HepG2 (cell line): ENCODE data around the gene SCAPER. TPM values are rescaled to one million over a fixed set of nuclear protein-coding genes. Genes with fewer than 3 reads are reported as not detected.

Source experiments
- ATAC-seq: fragments of 200-7000 bp; cut with Tn5 transposase; 3 replicates; pipeline ENCODE4 v1.9.1; 2020; ENCODE audit warnings: mild to moderate bottlenecking, moderate library complexity
- BruUV-seq: library from RNA; stranded (reverse); fragments of 400-500 nt; replicated peaks from 2 replicates; lab custom pipeline; 2021; lab: Mats Ljungman, UMichigan
- CTCF ChIA-PET: fragments of 300-600 bp; formaldehyde crosslinking; extraction: SDS; loops from one replicate; lab custom pipeline; 2021; ENCODE audit warnings: low total read pairs, inconsistent platforms, low intra/inter-chr PET ratio; lab: Yijun Ruan, JAX
- POLR2A ChIA-PET: fragments of 350-600 bp; sonication (Branson Sonifier 250); formaldehyde crosslinking; loops from one replicate; lab custom pipeline; 2020; ENCODE audit warnings: antibody characterized with exemption, inconsistent platforms; lab: Yijun Ruan, JAX
- DNase-seq: peaks from one replicate; pipeline ENCODE4 v3.0.0-alpha.2; 2015; ENCODE audit warnings: low spot score
- FAIRE-seq: peaks from 3 replicates; lab custom pipeline; 2011; peaks lifted over from hg19 to GRCh38; lab: Jason Lieb, UNC
- H2AFZ ChIP-seq: one replicate; pipeline ENCODE4 v1.6.1; 2011; ENCODE audit warnings: low read length, inconsistent platforms
- H3K27ac ChIP-seq: fragments of 300-600 bp; 3 replicates; pipeline ENCODE4 v1.8.0; 2011; ENCODE audit warnings: mixed run types, mild to moderate bottlenecking, mixed read lengths, low read length, inconsistent platforms; ENCODE audit not compliant: insufficient read depth; ENCODE audit errors: extremely low read length
- H3K27me3 ChIP-seq, 2 experiments: fragments of 200-600 bp in 1 of 2; 2 replicates in 1 of 2; 3 replicates in 1 of 2; pipeline versions ENCODE4 v1.6.0 to v1.8.0; 2011; ENCODE audit warnings: low read length in 2 of 2, mild to moderate bottlenecking in 2 of 2, moderate library complexity in 2 of 2, inconsistent platforms in 1 of 2; ENCODE audit not compliant: insufficient read depth in 2 of 2, control insufficient read depth in 1 of 2
- H3K36me3 ChIP-seq, 2 experiments: fragments of 200-600 bp in 1 of 2; replicated peaks in 1 of 2; 2 replicates in 1 of 2; 3 replicates in 1 of 2; pipeline versions ENCODE4 v1.5.1 to v1.8.0; 2011; ENCODE audit warnings: low read length in 2 of 2, inconsistent platforms in 1 of 2; ENCODE audit not compliant: insufficient read depth in 2 of 2, control insufficient read depth in 1 of 2
- H3K4me1 ChIP-seq: 2 replicates; pipeline ENCODE4 v1.5.1; 2012; ENCODE audit warnings: low read length, inconsistent platforms; ENCODE audit not compliant: insufficient read depth
- H3K4me2 ChIP-seq: 2 replicates; pipeline ENCODE4 v1.6.0; 2011; ENCODE audit warnings: low read depth, low read length, inconsistent platforms
- H3K4me3 ChIP-seq, 3 experiments: fragments of 200-600 bp in 1 of 3; sonication (generic), shearing (Covaris generic) in 1 of 3; replicated peaks in 1 of 3; 2 replicates each; pipeline ENCODE4 v1.5.1; 2011 to 2016; ENCODE audit warnings: low read length in 3 of 3, inconsistent platforms in 2 of 3, low read depth in 2 of 3, mild to moderate bottlenecking in 2 of 3, control low read depth in 1 of 3, mixed read lengths in 1 of 3; ENCODE audit not compliant: insufficient read depth in 1 of 3
- H3K79me2 ChIP-seq: one replicate; pipeline ENCODE4 v1.6.1; 2011; ENCODE audit warnings: low read length, inconsistent platforms; ENCODE audit not compliant: insufficient read depth
- H3K9ac ChIP-seq: 2 replicates; pipeline ENCODE4 v1.6.0; 2011; ENCODE audit warnings: mild to moderate bottlenecking, low read depth, low read length, inconsistent platforms; ENCODE audit not compliant: insufficient read depth
- H3K9me3 ChIP-seq: 2 replicates; pipeline ENCODE4 v1.5.1; 2012; ENCODE audit warnings: mild to moderate bottlenecking, low read length
- H4K20me1 ChIP-seq: 2 replicates; pipeline ENCODE4 v1.6.0; 2011; ENCODE audit warnings: inconsistent platforms, mild to moderate bottlenecking, low read length, moderate library complexity; ENCODE audit not compliant: insufficient read depth
- ASH2L ChIP-seq: fragments of 300-600, 200-600 bp; sonication (generic); IDR thresholded peaks from 2 replicates; pipeline ENCODE4 v1.7.0; 2017; ENCODE audit warnings: low read depth, mild to moderate bottlenecking, moderate library complexity, mixed read lengths, low read length; ENCODE audit not compliant: insufficient read length
- CTCF ChIP-seq: sonication (generic); formaldehyde crosslinking; IDR thresholded peaks from 2 replicates; pipeline ENCODE4 v1.5.0; 2020; ENCODE audit warnings: mild to moderate bottlenecking, missing genetic modification reagents, moderate library complexity
- DBP ChIP-seq: sonication (generic); formaldehyde crosslinking; IDR thresholded peaks from 2 replicates; pipeline ENCODE4 v1.4.0; 2020; ENCODE audit warnings: missing genetic modification reagents; ENCODE audit errors: not compliant biosample characterization
- GATAD2A ChIP-seq: IDR thresholded peaks from 2 replicates; pipeline ENCODE4 v1.6.1; 2016
- GPN1 ChIP-seq: sonication (generic); formaldehyde crosslinking; IDR thresholded peaks from 2 replicates; pipeline ENCODE4 v1.5.1; 2020; ENCODE audit warnings: missing genetic modification reagents, borderline replicate concordance
- GTF3A ChIP-seq: sonication (generic); formaldehyde crosslinking; conservative IDR thresholded peaks from 2 replicates; pipeline ENCODE4 v1.4.0; 2020; ENCODE audit warnings: mild to moderate bottlenecking, missing genetic modification reagents
- HOXD1 ChIP-seq: sonication (generic); formaldehyde crosslinking; IDR thresholded peaks from 2 replicates; pipeline ENCODE4 v1.5.0; 2020; ENCODE audit warnings: missing genetic modification reagents
- MLXIP ChIP-seq: sonication (generic); formaldehyde crosslinking; IDR thresholded peaks from 2 replicates; pipeline ENCODE4 v1.9.0; 2021; ENCODE audit warnings: missing genetic modification reagents, borderline replicate concordance
- NFYB ChIP-seq: sonication (generic); formaldehyde crosslinking; IDR thresholded peaks from 2 replicates; pipeline ENCODE4 v1.4.0; 2020; ENCODE audit warnings: missing genetic modification reagents
- NRL ChIP-seq: sonication (generic); formaldehyde crosslinking; IDR thresholded peaks from 2 replicates; pipeline ENCODE4 v1.5.0; 2020; ENCODE audit warnings: missing genetic modification reagents, mild to moderate bottlenecking, moderate library complexity, borderline replicate concordance
- SATB2 ChIP-seq: sonication (generic); formaldehyde crosslinking; IDR thresholded peaks from 2 replicates; pipeline ENCODE4 v1.5.0; 2020; ENCODE audit warnings: missing genetic modification reagents
- TEAD3 ChIP-seq: optimal IDR thresholded peaks from 2 replicates; pipeline ENCODE3; 2016; ENCODE audit warnings: borderline replicate concordance
- THRA ChIP-seq: sonication (generic); formaldehyde crosslinking; IDR thresholded peaks from 2 replicates; pipeline ENCODE4 v1.4.0; 2020; ENCODE audit warnings: missing genetic modification reagents, borderline replicate concordance
- ZNF224 ChIP-seq: sonication (generic); formaldehyde crosslinking; IDR thresholded peaks from 2 replicates; pipeline ENCODE4 v1.5.0; 2020; ENCODE audit warnings: mild to moderate bottlenecking, missing genetic modification reagents
- ZNF235 ChIP-seq: sonication (generic); formaldehyde crosslinking; IDR thresholded peaks from 2 replicates; pipeline ENCODE4 v1.8.1; 2023; ENCODE audit warnings: mild to moderate bottlenecking, missing genetic modification reagents, borderline replicate concordance
- WGBS: methylation state at CpG from one replicate; pipeline ENCODE4 v1.1.6; 2017; ENCODE audit warnings: low lambda C conversion rate; 5-methylcytosine and 5-hydroxymethylcytosine counted together
- in situ Hi-C: cut with HindIII; loops from 2 replicates; pipeline ENCODE4 v1.10.0; 2017; ENCODE audit warnings: low pct_unique_long_range_greater_than_20kb; ENCODE audit not compliant: extremely low pct_ligation_motif_present
- intact Hi-C: fragments of 100-400 bp; cut with micrococcal nuclease; formaldehyde crosslinking; loops from one replicate; pipeline ENCODE4 v1.10.0; 2022; ENCODE audit not compliant: unreplicated experiment
- polyA plus RNA-seq, 8 experiments: library from polyadenylated mRNA; depleted of rRNA in 3 of 8; stranded (reverse) in 7 of 8; unstranded in 1 of 8; fragments of >200 nt; fragmentation: Illumina TruSeq in 4 of 8; extraction: Trizol in 4 of 8; gene quantifications; 2 replicates each; pipeline versions ENCODE4 v1.2.1 to v1.2.3, GENCODE V29; 2011 to 2016; ENCODE audit warnings: low read depth in 4 of 8, missing spikeins in 1 of 8, mixed read lengths in 1 of 8; ENCODE audit not compliant: insufficient read depth in 1 of 8
- total RNA-seq, 5 experiments: library from RNA; depleted of rRNA; stranded (reverse); fragments of >200 nt; fragmentation: Illumina TruSeq; extraction: Trizol; gene quantifications; 2 replicates each; pipeline ENCODE4 v1.2.3, GENCODE V29; 2016; ENCODE audit warnings: low read depth in 1 of 5

Gene SCAPER
- total and polyA plus RNA-seq, 2 of the 13 experiments (the other 11 are each of a cell fraction or from before 2014, with no cell fraction given): 4.3 to 10.5 TPM

GRCh38 chr15:76553564-76553963 lies 351.6 kb downstream of the SCAPER start:
- TF ChIP-seq NRL: no peak
- TF ChIP-seq NFYB (CRISPR knock-in tag): no peak
- TF ChIP-seq GPN1 (CRISPR knock-in tag): no peak
- no peak for TF ChIP-seq TEAD3 (CRISPR knock-in tag)
- no peak for TF ChIP-seq ZNF235 (CRISPR knock-in tag)
- no peak for TF ChIP-seq HOXD1 (CRISPR knock-in tag)
- TF ChIP-seq MLXIP (CRISPR knock-in tag): no peak
- TF ChIP-seq GATAD2A: no peak
- no peak for TF ChIP-seq ASH2L
- TF ChIP-seq DBP (CRISPR knock-in tag): no peak
- no peak for TF ChIP-seq CTCF
- TF ChIP-seq ZNF224 (CRISPR knock-in tag): no peak
- no peak for TF ChIP-seq THRA
- no peak for TF ChIP-seq SATB2 (CRISPR knock-in tag)
- TF ChIP-seq GTF3A (CRISPR knock-in tag): no peak
- Histone ChIP-seq H3K79me2 (no peaks in the 10 kb centered on the region), H3K9ac (no peak overlapping the region), H4K20me1 (no peaks in the 10 kb centered on the region), H2AFZ (no peak overlapping the region), H3K27ac (no peak overlapping the region), H3K36me3 (no peaks in the 10 kb centered on the region), H3K9me3 (no peaks in the 10 kb centered on the region), H3K4me1 (no peaks in the 10 kb centered on the region), H3K4me2 (no peak overlapping the region), H3K4me3 (no peak overlapping the region), H3K27me3 (no peaks in the 10 kb centered on the region)
- no peak for DNase-seq
- FAIRE-seq: no peak
- in situ Hi-C loops: no loop called here
- CTCF ChIA-PET: no interaction called here
- 100% methylated on average over 1 of the region's 2 CpGs for WGBS
- POLR2A ChIA-PET: no interaction called here
- ATAC-seq: no peak
- no TSS peak for BruUV-seq
- intact Hi-C loops: no loop called here
